K562 (cell line): ENCODE results near the gene SCNN1B. TPM values are rescaled to one million over a fixed set of nuclear protein-coding genes. Genes with fewer than 3 reads are reported as not detected.

ENCODE experiments used
- ATAC-seq: fragments of 200-7000 bp; cut with Tn5 transposase; 3 replicates; pipeline ENCODE4 v1.9.1; 2020; ENCODE audit warnings: moderate library complexity
- BruUV-seq: library from RNA; stranded (reverse); fragments of 400-500 nt; replicated peaks from 2 replicates; lab custom pipeline; 2021; lab: Mats Ljungman, UMichigan
- CTCF ChIA-PET: fragments of 300-600 bp; formaldehyde crosslinking; extraction: SDS; loops from one replicate; lab custom pipeline; 2021; ENCODE audit warnings: low intra/inter-chr PET ratio; lab: Yijun Ruan, JAX
- POLR2A ChIA-PET: fragments of 300-600, 350-650 bp; sonication (Branson Sonifier 250); formaldehyde crosslinking; extraction: SDS; loops from one replicate; lab custom pipeline; 2021; ENCODE audit warnings: antibody characterized with exemption, inconsistent platforms; lab: Yijun Ruan, JAX
- DNase-seq, 4 experiments: peaks; one replicate each; pipeline versions ENCODE4 v3.0.0 to v3.0.0-alpha.2; 2011 to 2018; ENCODE audit warnings: low spot score in 3 of 4, mixed read lengths in 3 of 4; ENCODE audit errors: extremely low read depth in 1 of 4
- FAIRE-seq: peaks from 2 replicates; lab custom pipeline; 2011; peaks lifted over from hg19 to GRCh38; lab: Jason Lieb, UNC
- H2AFZ ChIP-seq: 2 replicates; pipeline ENCODE4 v1.6.0; 2011; ENCODE audit warnings: low read depth, low read length, control low read depth, inconsistent platforms
- H3K27ac ChIP-seq: fragments of 200-600 bp; 3 replicates; pipeline ENCODE4 v1.8.0; 2011; ENCODE audit warnings: low read depth, mild to moderate bottlenecking, control low read depth, inconsistent platforms, low read length, moderate library complexity, mixed read lengths; ENCODE audit errors: extremely low read depth
- H3K27me3 ChIP-seq, 2 experiments: fragments of 300-600 bp in 1 of 2; 2 replicates in 1 of 2; 3 replicates in 1 of 2; pipeline versions ENCODE4 v1.6.0 to v1.8.0; 2011; ENCODE audit warnings: inconsistent platforms in 2 of 2, low read length in 2 of 2, mild to moderate bottlenecking in 1 of 2, mixed read lengths in 1 of 2, moderate library complexity in 1 of 2; ENCODE audit not compliant: control insufficient read depth in 2 of 2, insufficient read depth in 2 of 2
- H3K36me3 ChIP-seq: fragments of 300-600 bp; 3 replicates; pipeline ENCODE4 v1.8.0; 2011; ENCODE audit warnings: mild to moderate bottlenecking, low read length, inconsistent platforms; ENCODE audit not compliant: control insufficient read depth, insufficient read depth
- H3K4me1 ChIP-seq, 2 experiments: fragments of 200-600 bp in 1 of 2; replicated peaks in 1 of 2; 2 replicates in 1 of 2; 3 replicates in 1 of 2; pipeline versions ENCODE4 v1.5.1 to v1.8.0; 2011; ENCODE audit warnings: inconsistent platforms in 2 of 2, low read length in 2 of 2, mild to moderate bottlenecking in 1 of 2, mixed read lengths in 1 of 2, moderate library complexity in 1 of 2; ENCODE audit not compliant: control insufficient read depth in 2 of 2, insufficient read depth in 2 of 2
- H3K4me2 ChIP-seq: 2 replicates; pipeline ENCODE4 v1.6.1; 2011; ENCODE audit warnings: low read length, control low read depth, inconsistent platforms, mixed read lengths; ENCODE audit not compliant: insufficient read depth
- H3K4me3 ChIP-seq: fragments of 200-600 bp; sonication (generic), shearing (Covaris generic); 2 replicates; pipeline ENCODE4 v1.5.1; 2016; ENCODE audit warnings: control low read depth, inconsistent platforms
- H3K79me2 ChIP-seq: fragments of 200-600 bp; 3 replicates; pipeline ENCODE4 v1.8.0; 2011; ENCODE audit warnings: low read length, inconsistent platforms; ENCODE audit not compliant: control insufficient read depth, insufficient read depth
- H3K9ac ChIP-seq, 2 experiments: 2 replicates each; pipeline versions ENCODE4 v1.6.0 to v1.6.1; 2011; ENCODE audit warnings: low read depth in 2 of 2, low read length in 2 of 2, control low read depth in 1 of 2, inconsistent platforms in 1 of 2, mild to moderate bottlenecking in 1 of 2, mixed read lengths in 1 of 2; ENCODE audit not compliant: insufficient read depth in 1 of 2
- H3K9me1 ChIP-seq: one replicate; pipeline ENCODE4 v1.6.0; 2011; ENCODE audit warnings: inconsistent platforms, mild to moderate bottlenecking, low read length, moderate library complexity; ENCODE audit not compliant: control insufficient read depth, insufficient read depth
- H3K9me3 ChIP-seq: replicated peaks from 2 replicates; pipeline ENCODE4 v1.5.1; 2011; ENCODE audit warnings: low read depth, low read length, inconsistent platforms; ENCODE audit not compliant: control insufficient read depth, insufficient read depth
- H4K20me1 ChIP-seq: replicated peaks from 2 replicates; pipeline ENCODE4 v1.6.1; 2011; ENCODE audit warnings: low read length, inconsistent platforms, mixed read lengths; ENCODE audit not compliant: control insufficient read depth, insufficient read depth
- CTCF ChIP-seq, 3 experiments: IDR thresholded peaks in 2 of 3; conservative IDR thresholded peaks in 1 of 3; 2 replicates each; pipeline ENCODE4 v1.5.1; 2011 to 2012; ENCODE audit warnings: low read length in 3 of 3, mild to moderate bottlenecking in 3 of 3, control low read depth in 2 of 3, improper control_type of control experiment in 1 of 3, inconsistent platforms in 1 of 3, low read depth in 1 of 3, mixed read lengths in 1 of 3, moderate library complexity in 1 of 3; ENCODE audit not compliant: insufficient read depth in 2 of 3
- ELF4 ChIP-seq: fragments of 450-650 bp; formaldehyde crosslinking; IDR thresholded peaks from 2 replicates; pipeline ENCODE4 v1.4.0; 2022; ENCODE audit warnings: missing genetic modification characterization
- HBP1 ChIP-seq: fragments of 450-650 bp; formaldehyde crosslinking; IDR thresholded peaks from 2 replicates; pipeline ENCODE4 v1.4.0; 2022; ENCODE audit warnings: missing genetic modification characterization
- MTA1 ChIP-seq: fragments of 450-650 bp; IDR thresholded peaks from 2 replicates; pipeline ENCODE4 v1.6.1; 2017; ENCODE audit warnings: borderline replicate concordance
- PHB2 ChIP-seq: fragments of 450-650 bp; IDR thresholded peaks from 2 replicates; pipeline ENCODE4 v1.6.1; 2017; ENCODE audit warnings: low read depth
- RAD21 ChIP-seq, 2 experiments: fragments of 250-450 bp in 1 of 2; fragments of 450-650 bp in 1 of 2; sonication (Bioruptor Pico) in 1 of 2; formaldehyde crosslinking in 1 of 2; IDR thresholded peaks in 1 of 2; conservative IDR thresholded peaks in 1 of 2; 2 replicates each; pipeline versions ENCODE4 v1.4.0 to v1.8.0; 2020 to 2022; ENCODE audit warnings: mild to moderate bottlenecking in 2 of 2, moderate library complexity in 1 of 2
- RBM25 ChIP-seq: fragments of 200-400 bp; formaldehyde crosslinking; IDR thresholded peaks from 2 replicates; pipeline ENCODE4 v1.6.1; 2018; ENCODE audit warnings: low read length, low read depth, moderate library complexity; ENCODE audit not compliant: severe bottlenecking
- RBM34 ChIP-seq: fragments of 200-400 bp; formaldehyde crosslinking; IDR thresholded peaks from 2 replicates; pipeline ENCODE4 v1.6.1; 2018; ENCODE audit warnings: low read length, borderline replicate concordance; ENCODE audit not compliant: insufficient read depth
- ZNF121 ChIP-seq: sonication (generic); formaldehyde crosslinking; conservative IDR thresholded peaks from 2 replicates; pipeline ENCODE4 v1.8.0; 2022; ENCODE audit warnings: missing genetic modification reagents
- ZNF512 ChIP-seq: IDR thresholded peaks from 2 replicates; pipeline ENCODE4 v1.6.1; 2016; ENCODE audit warnings: missing genetic modification characterization, missing compliant biosample characterization
- WGBS: fragments of 100-300 bp; shearing (Covaris generic); methylation state at CpG from one replicate; pipeline ENCODE4 v1.1.6; 2016; ENCODE audit warnings: low coverage, mixed read lengths; ENCODE audit not compliant: insufficient coverage; ENCODE audit errors: missing lambda C conversion rate; 5-methylcytosine and 5-hydroxymethylcytosine counted together
- in situ Hi-C: fragments of 300-500 bp; cut with MboI; formaldehyde crosslinking; loops from 4 replicates; pipeline ENCODE4 v1.15.0; 2018; ENCODE audit warnings: inconsistent platforms, mixed read lengths
- intact Hi-C: fragments of 100-400 bp; cut with micrococcal nuclease; formaldehyde crosslinking; loops from 2 replicates; pipeline ENCODE4 v1.14.2; 2022
- polyA plus RNA-seq, 8 experiments: library from polyadenylated mRNA; depleted of rRNA in 4 of 8; stranded (reverse) in 5 of 8; unstranded in 3 of 8; fragments of >200 nt; fragmentation: Nextera tagmentation in 2 of 8; fragmentation: Illumina TruSeq in 1 of 8; extraction: Ambion mirVana in 2 of 8; extraction: Trizol in 1 of 8; gene quantifications; 2 replicates each; pipeline versions ENCODE4 v1.2.1 to v1.2.3, GENCODE V29; 2011 to 2014; ENCODE audit warnings: inconsistent platforms in 1 of 8, missing spikeins in 1 of 8
- total RNA-seq, 7 experiments: library from RNA; depleted of rRNA in 6 of 7; stranded (reverse); fragments of >200 nt in 6 of 7; fragmentation: Illumina TruSeq in 2 of 7; extraction: Trizol in 2 of 7; gene quantifications; 2 replicates each; pipeline versions ENCODE4 v1.2.1 to v1.2.3, GENCODE V29; 2011 to 2021; ENCODE audit warnings: low replicate concordance in 1 of 7

The SCNN1B gene
- total and polyA plus RNA-seq, 9 of the 15 experiments (the other 6 are each of a cell fraction or from before 2014, with no cell fraction given), result not detected

- Histone ChIP-seq H4K20me1 (no peaks in the 10 kb centered on the region), H3K79me2 (no peaks in the 10 kb centered on the region), H3K36me3 (no peaks in the 10 kb centered on the region), H3K4me1 (peaks cover 0 to 4% of the 10 kb centered on the region in 2 experiments; a peak in 1 of 5 replicates), H3K27me3 (peaks cover 13 to 36% of the 10 kb centered on the region in 2 experiments; a peak in 4 of 5 replicates), H3K9ac (no peak overlapping the region), H3K9me1 (no peaks in the 10 kb centered on the region), H3K27ac (no peak overlapping the region), H2AFZ (0 out of 2 replicates have a peak overlapping the region, but pooled peaks have one; percentile 4), H3K9me3 (no peaks in the 10 kb centered on the region), H3K4me2 (no peak overlapping the region), H3K4me3 (no peak overlapping the region)
- no TSS peak for BruUV-seq
- FAIRE-seq, result no peak
- TF ChIP-seq RBM34 (no peak), MTA1 (no peak), ELF4 (peak; percentile 45; the same call in 1 of the 2 replicates), ZNF512 (tag) (peak; percentile 94), RBM25 (peak; percentile 25), RAD21 (CRISPR knock-in tag; conservative IDR thresholded peaks at IDR 0.05 in 1 of 2, IDR thresholded peaks at IDR 0.05 in 1 of 2) (peak in 1 of 2 experiments; percentile 21; a peak in 2 of 4 replicates), HBP1 (CRISPR knock-in tag) (0 out of 2 replicates have a peak, but pooled peaks have one; percentile 26), ZNF121 (peak; percentile 69; the same call in 1 of the 2 replicates), CTCF (IDR thresholded peaks at IDR 0.05 in 2 of 3, conservative IDR thresholded peaks at IDR 0.05 in 1 of 3; ENCODE audit: insufficient read depth in 2 of 3, low read depth in 1 of 3, low read length in 3 of 3) (peak; percentile 22 to 43 (median 37); a peak in 4 of 6 replicates), PHB2 (0 out of 2 replicates have a peak, but pooled peaks have one; percentile 13)
- ChIA-PET CTCF (no interaction called here), POLR2A (no interaction called here)
- in situ Hi-C loops, result no loop called here
- peak in 2 of 4 experiments; percentile 28 to 29 for DNase-seq
- peak; percentile 81 for ATAC-seq
- intact Hi-C loops, result no loop called here
- 5% methylated on average over 17 of the region's 18 CpGs for WGBS
Measured at GRCh38 chr16:23348579-23349469, 46.7 kb downstream of the SCNN1B start.
